ENCODE data around the gene TRAF3.

The TRAF3 gene

GRCh38 chr14:102900631-102901571 lies 123.7 kb downstream of the TRAF3 start:
- no peak overlapping the region for H3K4me3 ChIP-seq (replicated peaks; ENCODE audit: insufficient read depth, low read length)
- no peaks in the 10 kb centered on the region for H3K27me3 ChIP-seq (ENCODE audit: insufficient read depth, poor library complexity, severe bottlenecking)
- TF ChIP-seq REST (IDR thresholded peaks at IDR 0.05; ENCODE audit: insufficient replicate concordance, low read depth) = no peak
- no peak for TF ChIP-seq SPI1 (IDR thresholded peaks at IDR 0.05; ENCODE audit: borderline replicate concordance, low read depth)
- TF ChIP-seq CTCF (IDR thresholded peaks at IDR 0.05; ENCODE audit: insufficient read depth, low read length) = no peak
- TF ChIP-seq POLR2AphosphoS5 (IDR thresholded peaks at IDR 0.05; ENCODE audit: low read depth) = no peak
- no peak for TF ChIP-seq GABPA (IDR thresholded peaks at IDR 0.05; ENCODE audit: low read depth)
- no peak for DNase-seq (ENCODE audit: low read depth in 1 of 2, low spot score in 1 of 2)
- H3K27ac ChIP-seq (replicated peaks) = peak overlapping the region; percentile 30

GRCh38 chr14:102901633-102902032 lies 124.4 kb downstream of the TRAF3 start:
- Histone ChIP-seq H3K27ac (replicated peaks) (peak overlapping the region; percentile 30), H3K27me3 (ENCODE audit: insufficient read depth, poor library complexity, severe bottlenecking) (no peaks in the 10 kb centered on the region), H3K4me3 (replicated peaks; ENCODE audit: insufficient read depth, low read length) (no peak overlapping the region)
- TF ChIP-seq SPI1 (IDR thresholded peaks at IDR 0.05; ENCODE audit: borderline replicate concordance, low read depth) (peak; percentile 74; the same call in 1 of the 2 replicates), CTCF (IDR thresholded peaks at IDR 0.05; ENCODE audit: insufficient read depth, low read length) (no peak)
- peak in 1 of 2 experiments; percentile 38 for DNase-seq (ENCODE audit: low read depth in 1 of 2, low spot score in 1 of 2)

- Histone ChIP-seq H3K27me3 (ENCODE audit: insufficient read depth, poor library complexity, severe bottlenecking) (no peaks in the 10 kb centered on the region), H3K27ac (replicated peaks) (no peak overlapping the region), H3K4me3 (replicated peaks; ENCODE audit: insufficient read depth, low read length) (no peak overlapping the region)
- TF ChIP-seq REST (IDR thresholded peaks at IDR 0.05; ENCODE audit: insufficient replicate concordance, low read depth) (no peak), CTCF (IDR thresholded peaks at IDR 0.05; ENCODE audit: insufficient read depth, low read length) (no peak), GABPA (IDR thresholded peaks at IDR 0.05; ENCODE audit: low read depth) (no peak), SPI1 (IDR thresholded peaks at IDR 0.05; ENCODE audit: borderline replicate concordance, low read depth) (no peak), POLR2AphosphoS5 (IDR thresholded peaks at IDR 0.05; ENCODE audit: low read depth) (no peak)
- DNase-seq (ENCODE audit: low read depth in 1 of 2, low spot score in 1 of 2) = no peak
These were observed 124.8 kb downstream of the TRAF3 start for GRCh38 chr14:102902086-102902485.

All from HL-60 (cell line).